GM20000 (cell line): ENCODE measurements around the gene SCGB1A1.

ENCODE experiments used
- DNase-seq: peaks from one replicate; pipeline ENCODE4 v3.0.0; 2012; ENCODE audit warnings: low spot score
- TF ChIP-seq, protein P1 (sequence below): IDR thresholded peaks from 2 replicates; pipeline ENCODE4 v1.5.1; 2012; ENCODE audit warnings: mild to moderate bottlenecking, control low read depth; ENCODE audit errors: extremely low read depth, missing control alignments

The SCGB1A1 gene

DNA sequence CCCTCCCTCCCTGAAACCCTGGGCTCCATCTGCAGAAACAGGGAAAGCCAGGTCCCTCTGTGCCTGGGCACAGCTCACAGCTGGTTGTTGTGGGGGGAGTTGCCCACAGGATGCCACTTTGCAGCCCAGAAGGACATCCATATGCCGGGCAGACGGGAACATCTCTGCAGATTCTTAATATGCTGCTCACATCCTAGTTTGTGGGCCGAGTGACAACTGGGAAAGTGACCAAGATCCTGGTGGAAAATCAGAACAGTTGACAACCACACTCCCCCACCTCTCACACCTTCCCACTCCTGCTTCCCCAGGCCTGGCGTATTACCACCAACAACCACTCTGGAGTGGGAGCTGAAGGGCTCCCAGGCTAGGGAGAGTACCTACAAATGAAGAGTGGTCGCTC lies 7.3 kb upstream of the SCGB1A1 start:
- no peak for DNase-seq
- TF ChIP-seq, protein P1, sequence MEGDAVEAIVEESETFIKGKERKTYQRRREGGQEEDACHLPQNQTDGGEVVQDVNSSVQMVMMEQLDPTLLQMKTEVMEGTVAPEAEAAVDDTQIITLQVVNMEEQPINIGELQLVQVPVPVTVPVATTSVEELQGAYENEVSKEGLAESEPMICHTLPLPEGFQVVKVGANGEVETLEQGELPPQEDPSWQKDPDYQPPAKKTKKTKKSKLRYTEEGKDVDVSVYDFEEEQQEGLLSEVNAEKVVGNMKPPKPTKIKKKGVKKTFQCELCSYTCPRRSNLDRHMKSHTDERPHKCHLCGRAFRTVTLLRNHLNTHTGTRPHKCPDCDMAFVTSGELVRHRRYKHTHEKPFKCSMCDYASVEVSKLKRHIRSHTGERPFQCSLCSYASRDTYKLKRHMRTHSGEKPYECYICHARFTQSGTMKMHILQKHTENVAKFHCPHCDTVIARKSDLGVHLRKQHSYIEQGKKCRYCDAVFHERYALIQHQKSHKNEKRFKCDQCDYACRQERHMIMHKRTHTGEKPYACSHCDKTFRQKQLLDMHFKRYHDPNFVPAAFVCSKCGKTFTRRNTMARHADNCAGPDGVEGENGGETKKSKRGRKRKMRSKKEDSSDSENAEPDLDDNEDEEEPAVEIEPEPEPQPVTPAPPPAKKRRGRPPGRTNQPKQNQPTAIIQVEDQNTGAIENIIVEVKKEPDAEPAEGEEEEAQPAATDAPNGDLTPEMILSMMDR: no peak

DNA sequence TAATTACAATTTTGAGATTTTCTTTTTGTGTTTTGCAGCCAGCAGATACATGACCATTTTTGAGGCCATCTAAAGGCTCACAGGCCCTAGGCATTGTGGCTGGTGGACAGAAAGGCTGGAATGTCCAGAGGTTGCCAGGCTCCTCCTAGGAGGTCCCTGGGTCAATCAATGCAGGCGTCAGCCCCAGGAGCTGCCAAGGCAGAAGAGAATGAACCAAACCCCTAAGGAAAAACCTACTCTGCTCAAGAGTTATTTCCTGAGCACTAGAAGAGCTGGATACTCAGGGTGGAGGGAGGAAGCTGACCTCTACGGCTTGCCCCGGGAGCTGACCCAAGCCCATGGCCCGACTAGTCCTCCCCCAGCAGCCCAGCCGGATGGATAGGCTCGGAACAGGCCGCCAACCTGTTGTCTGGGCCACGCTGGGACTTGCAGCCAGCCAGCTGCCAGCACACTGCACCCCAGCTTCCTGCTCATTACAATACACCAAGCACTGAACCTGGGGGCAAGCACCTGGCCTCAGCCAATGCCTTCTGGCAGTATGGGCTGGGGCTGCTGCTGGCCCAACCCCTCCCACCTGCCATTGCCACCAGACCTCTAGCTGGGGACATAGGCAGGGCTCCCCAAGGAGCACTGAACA lies 5.7 kb upstream of the SCGB1A1 start:
- TF ChIP-seq, protein P1: no peak
- no peak for DNase-seq

DNA sequence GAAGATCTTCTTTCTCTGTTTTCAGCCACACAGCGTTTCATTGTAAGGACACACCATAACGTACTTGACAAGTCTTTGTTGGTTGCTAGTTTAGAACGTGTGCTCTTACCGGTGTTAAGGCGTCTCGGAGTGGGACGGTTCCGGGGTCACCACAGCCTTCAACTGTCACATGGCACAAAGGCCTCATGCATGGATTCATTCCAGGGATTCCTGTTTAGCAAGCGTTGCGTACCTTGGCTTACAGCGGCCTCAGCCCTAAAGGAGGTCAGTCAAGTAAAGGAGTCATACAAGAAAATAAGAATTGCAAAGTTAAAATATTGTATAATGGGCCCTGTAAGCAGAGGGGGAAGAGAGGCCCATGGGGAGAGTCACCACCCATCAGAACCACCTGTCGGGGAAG lies 2.2 kb upstream of the SCGB1A1 start:
- DNase-seq: no peak
- TF ChIP-seq, protein P1: no peak

DNA sequence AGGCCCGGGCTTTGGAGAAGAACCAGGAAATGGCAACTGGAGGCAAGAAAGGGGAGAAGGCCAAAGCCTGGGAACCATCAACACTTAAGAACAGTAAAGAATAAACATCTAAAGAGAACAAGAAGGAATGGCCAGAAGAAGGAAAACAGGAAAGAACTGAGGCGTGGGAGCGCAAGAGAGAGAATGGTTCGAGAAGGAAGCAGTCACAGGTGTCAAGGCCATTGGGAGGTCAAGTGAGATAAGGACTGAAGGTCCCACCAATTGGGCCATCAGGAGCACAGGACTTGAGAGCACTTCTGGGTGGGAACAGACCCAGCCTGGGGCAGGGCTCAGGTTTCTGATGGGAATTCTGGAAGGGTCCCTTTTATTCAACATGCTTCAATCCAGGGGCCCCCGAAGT lies 697 bp upstream of the SCGB1A1 start:
- DNase-seq: no peak
- TF ChIP-seq, protein P1: no peak

DNA sequence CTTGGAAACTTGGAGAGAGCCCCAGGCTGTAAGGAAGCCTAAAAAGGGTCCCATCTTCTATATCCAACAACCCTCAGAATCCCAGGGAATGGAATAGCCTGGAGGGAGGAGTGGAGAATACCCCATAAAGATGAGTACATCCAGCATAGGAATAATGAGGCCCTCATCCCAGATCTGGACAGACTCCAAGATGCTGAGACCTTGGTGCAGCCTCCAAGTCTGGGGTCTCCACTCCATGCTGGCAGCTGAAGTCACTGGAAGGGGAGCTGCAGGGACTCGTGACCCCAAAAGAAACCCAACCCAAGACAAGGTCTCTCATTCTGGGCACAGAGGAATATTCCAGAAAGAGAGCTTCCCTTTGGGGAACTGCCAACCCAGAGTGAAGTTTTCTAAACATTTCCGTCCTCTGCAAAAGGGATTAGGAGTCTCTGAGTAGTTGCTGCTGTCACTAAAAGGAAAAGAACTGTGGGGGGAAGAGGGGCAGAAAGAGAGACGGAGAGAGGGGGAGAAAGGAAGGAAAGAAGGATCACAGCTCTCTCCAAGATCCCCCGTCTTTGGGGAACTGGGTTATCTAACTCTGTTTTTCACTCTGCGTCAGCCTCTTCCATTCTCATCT lies 589 bp downstream of the SCGB1A1 start:
- TF ChIP-seq, protein P1: no peak
- DNase-seq: no peak

DNA sequence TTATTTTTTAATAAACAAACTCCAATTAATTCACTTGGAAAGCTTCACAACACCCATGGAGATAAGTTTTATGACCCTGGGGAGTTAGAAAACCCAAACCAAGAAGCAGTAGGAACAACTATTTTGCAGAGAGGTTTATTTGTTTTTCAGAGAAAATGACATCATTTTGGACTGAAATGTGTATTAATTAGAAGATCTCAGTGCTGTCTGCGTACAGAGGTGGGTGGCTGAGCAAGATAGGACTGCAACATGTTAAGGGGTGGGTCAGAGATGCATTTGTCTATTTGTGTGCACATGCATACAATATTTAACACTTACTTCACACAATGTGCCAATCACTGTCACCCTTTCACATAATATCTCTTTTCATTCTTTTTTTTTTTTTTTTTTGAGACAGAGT lies 1.1 kb downstream of the SCGB1A1 start:
- TF ChIP-seq, protein P1: no peak

DNA sequence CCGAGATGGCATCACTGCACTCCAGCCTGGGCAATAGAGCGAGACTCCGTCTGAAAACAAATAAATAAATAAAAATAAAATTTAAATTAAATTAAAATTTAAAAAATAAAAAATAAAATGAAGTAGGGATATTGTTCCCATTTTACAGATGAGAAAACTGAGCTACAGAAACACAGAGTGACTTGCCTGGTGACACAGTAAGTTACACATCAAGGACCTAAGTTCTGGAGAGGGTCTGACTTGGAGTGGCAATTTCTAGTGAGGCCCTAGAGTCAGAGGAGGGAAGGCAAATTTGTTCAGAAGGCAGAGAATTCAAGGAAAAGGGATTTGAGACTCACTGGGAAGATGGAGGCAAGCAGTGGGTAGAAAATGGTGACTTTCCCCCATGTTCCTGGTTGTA lies 2.0 kb downstream of the SCGB1A1 start:
- no peak for DNase-seq
- TF ChIP-seq, protein P1: no peak

More for the DNA sequence above, 1.1 kb downstream of the SCGB1A1 start:
- DNase-seq: no peak
